ENCODE results near the gene CBL.

The CBL gene

GRCh38 chr11:119316729-119317591, 110.8 kb downstream of the CBL start, which contains the start of gene MCAM (continued):
- TF ChIP-seq, protein P1, sequence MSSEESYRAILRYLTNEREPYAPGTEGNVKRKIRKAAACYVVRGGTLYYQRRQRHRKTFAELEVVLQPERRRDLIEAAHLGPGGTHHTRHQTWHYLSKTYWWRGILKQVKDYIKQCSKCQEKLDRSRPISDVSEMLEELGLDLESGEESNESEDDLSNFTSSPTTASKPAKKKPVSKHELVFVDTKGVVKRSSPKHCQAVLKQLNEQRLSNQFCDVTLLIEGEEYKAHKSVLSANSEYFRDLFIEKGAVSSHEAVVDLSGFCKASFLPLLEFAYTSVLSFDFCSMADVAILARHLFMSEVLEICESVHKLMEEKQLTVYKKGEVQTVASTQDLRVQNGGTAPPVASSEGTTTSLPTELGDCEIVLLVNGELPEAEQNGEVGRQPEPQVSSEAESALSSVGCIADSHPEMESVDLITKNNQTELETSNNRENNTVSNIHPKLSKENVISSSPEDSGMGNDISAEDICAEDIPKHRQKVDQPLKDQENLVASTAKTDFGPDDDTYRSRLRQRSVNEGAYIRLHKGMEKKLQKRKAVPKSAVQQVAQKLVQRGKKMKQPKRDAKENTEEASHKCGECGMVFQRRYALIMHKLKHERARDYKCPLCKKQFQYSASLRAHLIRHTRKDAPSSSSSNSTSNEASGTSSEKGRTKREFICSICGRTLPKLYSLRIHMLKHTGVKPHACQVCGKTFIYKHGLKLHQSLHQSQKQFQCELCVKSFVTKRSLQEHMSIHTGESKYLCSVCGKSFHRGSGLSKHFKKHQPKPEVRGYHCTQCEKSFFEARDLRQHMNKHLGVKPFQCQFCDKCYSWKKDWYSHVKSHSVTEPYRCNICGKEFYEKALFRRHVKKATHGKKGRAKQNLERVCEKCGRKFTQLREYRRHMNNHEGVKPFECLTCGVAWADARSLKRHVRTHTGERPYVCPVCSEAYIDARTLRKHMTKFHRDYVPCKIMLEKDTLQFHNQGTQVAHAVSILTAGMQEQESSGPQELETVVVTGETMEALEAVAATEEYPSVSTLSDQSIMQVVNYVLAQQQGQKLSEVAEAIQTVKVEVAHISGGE (tag by site-specific recombination; conservative IDR thresholded peaks at IDR 0.05; ENCODE audit: low read depth), result no peak; the same call in none of the 2 replicates
- no peak for TF ChIP-seq ZNF792 (tag by site-specific recombination; IDR thresholded peaks at IDR 0.05)

GRCh38 chr11:119317592-119318239, 111.6 kb downstream of the CBL start:
- ChIA-PET CTCF (interaction anchor here (0.8 to 15.8 kb wide), 7 partner anchors 10 to 157 kb away, joined by 4 to 151 read pairs (median 5); partner anchors contain the start of genes C1QTNF5 and CBL), POLR2A (interaction anchor here (0.7 to 4.4 kb wide), 23 partner anchors 10 to 262 kb away, joined by 3 to 35 read pairs (median 5); partner anchors contain the start of genes ABCG4, C2CD2L, CBL and DPAGT1)
- TF ChIP-seq ZNF335 (tag by site-specific recombination; conservative IDR thresholded peaks at IDR 0.05) (peak; percentile 24; the same call in 1 of the 2 replicates), SCRT2 (tag by site-specific recombination; IDR thresholded peaks at IDR 0.05) (peak; percentile 56; the same call in 1 of the 2 replicates), ZNF341 (tag by site-specific recombination; IDR thresholded peaks at IDR 0.05; ENCODE audit: low read depth) (peak; percentile 2; the same call in 1 of the 2 replicates)
- TF ChIP-seq, protein P2, sequence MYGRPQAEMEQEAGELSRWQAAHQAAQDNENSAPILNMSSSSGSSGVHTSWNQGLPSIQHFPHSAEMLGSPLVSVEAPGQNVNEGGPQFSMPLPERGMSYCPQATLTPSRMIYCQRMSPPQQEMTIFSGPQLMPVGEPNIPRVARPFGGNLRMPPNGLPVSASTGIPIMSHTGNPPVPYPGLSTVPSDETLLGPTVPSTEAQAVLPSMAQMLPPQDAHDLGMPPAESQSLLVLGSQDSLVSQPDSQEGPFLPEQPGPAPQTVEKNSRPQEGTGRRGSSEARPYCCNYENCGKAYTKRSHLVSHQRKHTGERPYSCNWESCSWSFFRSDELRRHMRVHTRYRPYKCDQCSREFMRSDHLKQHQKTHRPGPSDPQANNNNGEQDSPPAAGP (tag by site-specific recombination; IDR thresholded peaks at IDR 0.05), result no peak
- Histone ChIP-seq H3K4me3 (ENCODE audit: low read depth, low read length) (peak overlapping the region; percentile 19; the same call in 1 of the 2 replicates), H3K36me3 (ENCODE audit: control insufficient read depth in 2 of 2, insufficient read depth in 1 of 2, low read length in 2 of 2) (peaks cover 0 to 14% of the 10 kb centered on the region in 2 experiments; a peak in 1 of 3 replicates), H3K27ac (ENCODE audit: extremely low read depth, low read depth, low read length) (no peak overlapping the region), H3K4me1 (ENCODE audit: control insufficient read depth, insufficient read depth, low read length) (no peaks in the 10 kb centered on the region; the same call in 1 of the 2 replicates), H3K9me3 (ENCODE audit: control insufficient read depth, insufficient read depth, low read depth, low read length) (no peaks in the 10 kb centered on the region)

DNA sequence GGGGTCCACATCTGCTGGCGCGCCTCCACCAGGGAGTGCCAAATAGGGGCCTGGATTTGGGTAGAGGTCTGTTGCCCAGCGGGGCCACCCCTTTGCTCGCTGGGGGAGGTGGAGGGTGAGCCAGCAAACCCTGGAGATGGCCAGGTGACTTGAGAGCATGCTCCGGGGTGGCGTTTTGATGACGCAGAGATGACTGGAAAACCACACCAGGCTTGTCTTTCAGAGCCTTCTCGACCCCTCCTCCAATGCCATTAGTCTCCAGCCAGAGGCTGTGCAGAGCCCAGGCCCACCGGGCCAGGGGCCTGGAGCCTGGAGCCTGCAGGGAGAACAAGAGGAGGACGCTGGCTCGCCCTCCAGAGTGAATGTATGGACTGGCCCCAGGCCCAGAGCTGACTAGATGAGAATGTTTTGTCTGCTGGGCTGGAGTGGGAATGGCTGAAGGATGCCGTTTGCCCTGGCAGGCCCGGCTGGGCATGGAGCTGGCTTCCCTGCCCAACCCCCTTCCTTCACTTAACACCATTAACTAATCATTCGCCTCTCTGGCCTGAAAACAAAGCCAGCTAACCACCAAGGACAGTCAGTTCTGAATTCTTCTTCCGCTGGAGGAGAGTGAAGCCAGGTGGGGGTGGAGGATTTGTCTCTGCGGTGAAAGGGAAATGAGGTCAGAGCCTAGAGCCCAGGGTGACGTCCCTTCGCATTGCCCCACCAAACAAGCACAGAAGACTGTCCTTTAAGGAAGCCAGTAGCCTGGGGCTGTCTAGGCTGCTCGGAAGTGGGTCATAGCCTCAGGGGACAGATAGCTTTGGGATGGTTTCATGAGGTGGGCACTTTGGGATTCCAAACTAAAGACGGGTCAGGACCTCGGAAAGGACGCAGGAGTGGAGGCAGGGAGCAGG, 112.3 kb downstream of the CBL start:
- Histone ChIP-seq H3K36me3 (ENCODE audit: control insufficient read depth in 2 of 2, insufficient read depth in 1 of 2, low read length in 2 of 2) (peaks cover 0 to 10% of the 10 kb centered on the region in 2 experiments; a peak in 1 of 3 replicates), H3K4me3 (ENCODE audit: low read depth, low read length) (no peak overlapping the region), H3K9me3 (ENCODE audit: control insufficient read depth, insufficient read depth, low read depth, low read length) (no peaks in the 10 kb centered on the region), H3K4me1 (ENCODE audit: control insufficient read depth, insufficient read depth, low read length) (no peaks in the 10 kb centered on the region; the same call in 1 of the 2 replicates), H3K27ac (ENCODE audit: extremely low read depth, low read depth, low read length) (no peak overlapping the region)
- ChIA-PET POLR2A (interaction anchor here (0.9 to 4.4 kb wide), 9 partner anchors 11 to 227 kb away, joined by 3 to 35 read pairs (median 4); partner anchors contain the start of genes CBL, HINFP and RNF26), CTCF (interaction anchor here (0.6 to 15.8 kb wide), 14 partner anchors 9 to 304 kb away, joined by 3 to 151 read pairs (median 4); partner anchors contain the start of genes C1QTNF5 and CBL)
- no peak for TF ChIP-seq ZNF394 (tag by site-specific recombination; IDR thresholded peaks at IDR 0.05; ENCODE audit: borderline replicate concordance)
- TF ChIP-seq ZNF175 (tag by site-specific recombination; IDR thresholded peaks at IDR 0.05), result no peak
- no peak for TF ChIP-seq OSR2 (tag by site-specific recombination; IDR thresholded peaks at IDR 0.05)
- 0 out of 2 replicates have a peak, but pooled peaks have one; percentile 19 for TF ChIP-seq ZBTB17 (tag by site-specific recombination; IDR thresholded peaks at IDR 0.05)
- no peak for TF ChIP-seq ZNF146 (tag by site-specific recombination; IDR thresholded peaks at IDR 0.05)
- TF ChIP-seq ZNF221 (tag by site-specific recombination; IDR thresholded peaks at IDR 0.05; ENCODE audit: borderline replicate concordance), result no peak
